ENCODE data around the gene CA10. TPM values are rescaled to one million over a fixed set of nuclear protein-coding genes. Genes with fewer than 3 reads are reported as not detected.
A peak's percentile ranks its signal among the peaks of the same experiment; 100 is the strongest.

Gene CA10
- total RNA-seq, 2 donors from 2014 or later: 0.22 to 0.37 TPM

- Histone ChIP-seq H3K36me3 (ENCODE audit: control insufficient read depth, insufficient read depth, low read length) (no peaks in the 10 kb centered on the region), H3K9ac (ENCODE audit: extremely low read depth, low read length, poor library complexity, severe bottlenecking) (no peak overlapping the region), H3K4me3 (ENCODE audit: low read length) (no peak overlapping the region), H3K4me1 (ENCODE audit: control insufficient read depth, insufficient read depth, low read length) (no peaks in the 10 kb centered on the region), H3K27ac (ENCODE audit: low read depth, low read length) (no peak overlapping the region), H3K27me3 (ENCODE audit: control insufficient read depth, insufficient read depth, low read length, poor library complexity, severe bottlenecking) (peaks cover 89% of the 10 kb centered on the region), H3K9me3 (ENCODE audit: control insufficient read depth, low read length) (peaks cover 5% of the 10 kb centered on the region)
- no peaks in the 10 kb centered on the region for H3K9me3 Mint-ChIP-seq
- peaks cover 9% of the 10 kb centered on the region for H3K4me1 Mint-ChIP-seq
- no peak for TF ChIP-seq CTCF (conservative IDR thresholded peaks at IDR 0.05)
- no peak overlapping the region for H3K27ac Mint-ChIP-seq
- no peaks in the 10 kb centered on the region for H3K36me3 Mint-ChIP-seq (ENCODE audit: low read depth)
- DNase-seq: peak; percentile 67
- WGBS, 2 experiments (ENCODE audit: insufficient coverage in 1 of 2, insufficient read length in 1 of 2): 47 to 68% methylated on average over 8 to 13 of the region's 14 CpGs
- H3K27me3 Mint-ChIP-seq (ENCODE audit: insufficient read depth): peaks cover 88% of the 10 kb centered on the region
- peak overlapping the region; percentile 56 for H3K4me3 Mint-ChIP-seq
These were observed 1.6 kb downstream of the CA10 start for GRCh38 chr17:52156576-52157570.

- H3K4me1 ChIP-seq (ENCODE audit: control insufficient read depth, insufficient read depth, low read length): no peaks in the 10 kb centered on the region
- DNase-seq: no peak
- TF ChIP-seq CTCF (conservative IDR thresholded peaks at IDR 0.05): no peak
- Mint-ChIP-seq H3K27me3 (ENCODE audit: insufficient read depth) (peaks cover 84% of the 10 kb centered on the region), H3K4me3 (no peak overlapping the region), H3K4me1 (peaks cover 9% of the 10 kb centered on the region), H3K9me3 (no peaks in the 10 kb centered on the region), H3K27ac (no peak overlapping the region), H3K36me3 (ENCODE audit: low read depth) (no peaks in the 10 kb centered on the region)
- H3K9ac ChIP-seq (ENCODE audit: extremely low read depth, low read length, poor library complexity, severe bottlenecking): no peak overlapping the region
- no peak overlapping the region for H3K27ac ChIP-seq (ENCODE audit: low read depth, low read length)
- H3K4me3 ChIP-seq (ENCODE audit: low read length): no peak overlapping the region
- peaks cover 5% of the 10 kb centered on the region for H3K9me3 ChIP-seq (ENCODE audit: control insufficient read depth, low read length)
- H3K27me3 ChIP-seq (ENCODE audit: control insufficient read depth, insufficient read depth, low read length, poor library complexity, severe bottlenecking): peaks cover 82% of the 10 kb centered on the region
- no peaks in the 10 kb centered on the region for H3K36me3 ChIP-seq (ENCODE audit: control insufficient read depth, insufficient read depth, low read length)
These were observed 3.2 kb downstream of the CA10 start for GRCh38 chr17:52155301-52155700.

- H3K4me1 Mint-ChIP-seq: peaks cover 9% of the 10 kb centered on the region
- Histone ChIP-seq H3K9ac (ENCODE audit: extremely low read depth, low read length, poor library complexity, severe bottlenecking) (no peak overlapping the region), H3K36me3 (ENCODE audit: control insufficient read depth, insufficient read depth, low read length) (no peaks in the 10 kb centered on the region), H3K9me3 (ENCODE audit: control insufficient read depth, low read length) (peaks cover 5% of the 10 kb centered on the region), H3K27me3 (ENCODE audit: control insufficient read depth, insufficient read depth, low read length, poor library complexity, severe bottlenecking) (peaks cover 74% of the 10 kb centered on the region), H3K4me1 (ENCODE audit: control insufficient read depth, insufficient read depth, low read length) (no peaks in the 10 kb centered on the region), H3K27ac (ENCODE audit: low read depth, low read length) (no peak overlapping the region), H3K4me3 (ENCODE audit: low read length) (no peak overlapping the region)
- WGBS, 2 experiments (ENCODE audit: insufficient coverage in 1 of 2, insufficient read length in 1 of 2): 77 to 93% methylated on average over 3 to 4 of the region's 4 CpGs
- H3K9me3 Mint-ChIP-seq: no peaks in the 10 kb centered on the region
- H3K27ac Mint-ChIP-seq: no peak overlapping the region
- H3K27me3 Mint-ChIP-seq (ENCODE audit: insufficient read depth): peaks cover 79% of the 10 kb centered on the region
- H3K4me3 Mint-ChIP-seq: no peak overlapping the region
- H3K36me3 Mint-ChIP-seq (ENCODE audit: low read depth): no peaks in the 10 kb centered on the region
- TF ChIP-seq CTCF (conservative IDR thresholded peaks at IDR 0.05): no peak
- no peak for DNase-seq
These were observed 4.0 kb downstream of the CA10 start for GRCh38 chr17:52154466-52154865.
